OCI-LY3 (cell line): ENCODE data around the gene KMT2E.

Experiments used
- H2AFZ ChIP-seq: fragments of 200-600, 300-600 bp; shearing (Covaris generic); 2 replicates; pipeline ENCODE4 v1.6.0; 2014; ENCODE audit warnings: antibody characterized with exemption, low read depth, low read length
- H3K27ac ChIP-seq: fragments of 200-600, 300-600 bp; sonication (generic); 2 replicates; pipeline ENCODE4 v1.5.1; 2014; ENCODE audit warnings: mild to moderate bottlenecking, low read length, moderate library complexity, mixed read lengths
- H3K27me3 ChIP-seq: fragments of 200-600, 300-600 bp; sonication (generic); 2 replicates; pipeline ENCODE4 v1.6.1; 2014; ENCODE audit warnings: low read depth, low read length, mixed read lengths
- H3K36me3 ChIP-seq: fragments of 200-600, 300-600 bp; sonication (generic); replicated peaks from 2 replicates; pipeline ENCODE3; 2014; ENCODE audit warnings: low read depth, low read length, mixed read lengths
- H3K4me1 ChIP-seq: fragments of 300-600, 200-600 bp; sonication (generic); 2 replicates; pipeline ENCODE4 v1.6.1; 2014; ENCODE audit warnings: low read length, mixed read lengths
- H3K4me2 ChIP-seq: fragments of 200-600, 300-600 bp; sonication (generic); 2 replicates; pipeline ENCODE4 v1.6.1; 2014; ENCODE audit warnings: low read length, mixed read lengths
- H3K4me3 ChIP-seq: fragments of 300-600, 200-600 bp; sonication (generic); 2 replicates; pipeline ENCODE4 v1.5.1; 2014; ENCODE audit warnings: antibody characterized with exemption, mild to moderate bottlenecking, low read length, moderate library complexity
- H3K79me2 ChIP-seq: fragments of 300-600, 200-600 bp; shearing (Covaris generic); 2 replicates; pipeline ENCODE4 v1.6.1; 2014; ENCODE audit warnings: mild to moderate bottlenecking, low read length, mixed read lengths
- H3K9ac ChIP-seq: fragments of 300-600, 200-600 bp; shearing (Covaris generic); 2 replicates; pipeline ENCODE4 v1.6.0; 2014; ENCODE audit warnings: mild to moderate bottlenecking, low read length, moderate library complexity
- H3K9me3 ChIP-seq: fragments of 200-600, 300-600 bp; shearing (Covaris generic); 2 replicates; pipeline ENCODE4 v1.6.1; 2014; ENCODE audit warnings: low read length, mixed read lengths; ENCODE audit not compliant: insufficient read depth
- H4K20me1 ChIP-seq: fragments of 200-600, 300-600 bp; sonication (generic); 2 replicates; pipeline ENCODE4 v1.6.1; 2016; ENCODE audit warnings: low read length, mixed read lengths; ENCODE audit not compliant: insufficient read depth
- CTCF ChIP-seq: fragments of 200-600, 300-600 bp; sonication (generic); IDR thresholded peaks from 2 replicates; pipeline ENCODE4 v1.5.1; 2014; ENCODE audit warnings: antibody characterized with exemption, low read length, low read depth
- EZH2phosphoT487 ChIP-seq: fragments of 200-600 bp; shearing (Covaris generic); IDR thresholded peaks from 2 replicates; pipeline ENCODE4 v1.6.1; 2018; ENCODE audit warnings: antibody characterized with exemption, mixed run types, low read depth

KMT2E gene

GRCh38 chr7:105130580-105130979 lies 116.6 kb downstream of the KMT2E start:
- peaks cover 8% of the 10 kb centered on the region for H3K79me2 ChIP-seq

GRCh38 chr7:105131033-105131656 lies 117.1 kb downstream of the KMT2E start:
- Histone ChIP-seq H3K79me2 (peaks cover 8% of the 10 kb centered on the region), H3K9me3 (no peaks in the 10 kb centered on the region), H3K27ac (peak overlapping the region; percentile 29; the same call in 1 of the 2 replicates), H3K4me3 (no peak overlapping the region), H4K20me1 (no peaks in the 10 kb centered on the region), H2AFZ (no peak overlapping the region), H3K4me2 (peak overlapping the region; percentile 31), H3K4me1 (peaks cover 51% of the 10 kb centered on the region), H3K9ac (peak overlapping the region; percentile 31; the same call in 1 of the 2 replicates), H3K27me3 (no peaks in the 10 kb centered on the region), H3K36me3 (no peaks in the 10 kb centered on the region)
- no peak for TF ChIP-seq EZH2phosphoT487

More at GRCh38 chr7:105130580-105130979, 116.6 kb downstream of the KMT2E start:
- no peak overlapping the region for H3K27ac ChIP-seq
- no peaks in the 10 kb centered on the region for H3K36me3 ChIP-seq
- no peaks in the 10 kb centered on the region for H4K20me1 ChIP-seq
- no peaks in the 10 kb centered on the region for H3K27me3 ChIP-seq
- H3K9ac ChIP-seq, result no peak overlapping the region
- no peak overlapping the region for H2AFZ ChIP-seq
- no peak overlapping the region for H3K4me3 ChIP-seq
- TF ChIP-seq EZH2phosphoT487 (no peak), CTCF (no peak)
- no peaks in the 10 kb centered on the region for H3K9me3 ChIP-seq
- peaks cover 56% of the 10 kb centered on the region for H3K4me1 ChIP-seq
- H3K4me2 ChIP-seq, result no peak overlapping the region

- Histone ChIP-seq H3K27ac (peak overlapping the region; percentile 5; the same call in 1 of the 2 replicates), H3K9ac (no peak overlapping the region), H3K4me3 (no peak overlapping the region), H3K4me1 (peaks cover 43% of the 10 kb centered on the region), H2AFZ (no peak overlapping the region), H3K27me3 (no peaks in the 10 kb centered on the region), H3K9me3 (no peaks in the 10 kb centered on the region), H3K4me2 (peak overlapping the region; percentile 31), H4K20me1 (no peaks in the 10 kb centered on the region), H3K79me2 (peaks cover 8% of the 10 kb centered on the region), H3K36me3 (no peaks in the 10 kb centered on the region)
- no peak for TF ChIP-seq CTCF
- TF ChIP-seq EZH2phosphoT487, result no peak
These were observed 117.9 kb downstream of the KMT2E start for GRCh38 chr7:105131890-105132289.

- H3K4me1 ChIP-seq, result peaks cover 39% of the 10 kb centered on the region
- peaks cover 8% of the 10 kb centered on the region for H3K79me2 ChIP-seq
These were observed 118.3 kb downstream of the KMT2E start for GRCh38 chr7:105132335-105132734.

More at GRCh38 chr7:105132335-105132734, 118.3 kb downstream of the KMT2E start:
- no peaks in the 10 kb centered on the region for H3K36me3 ChIP-seq
- no peaks in the 10 kb centered on the region for H4K20me1 ChIP-seq
- no peaks in the 10 kb centered on the region for H3K27me3 ChIP-seq
- no peak overlapping the region for H3K4me2 ChIP-seq
- H2AFZ ChIP-seq, result no peak overlapping the region
- no peak for TF ChIP-seq CTCF
- TF ChIP-seq EZH2phosphoT487, result no peak
- no peaks in the 10 kb centered on the region for H3K9me3 ChIP-seq
- H3K27ac ChIP-seq, result no peak overlapping the region
- no peak overlapping the region for H3K4me3 ChIP-seq
- no peak overlapping the region for H3K9ac ChIP-seq
